ENCODE results near the gene UBE2G2.

DNA sequence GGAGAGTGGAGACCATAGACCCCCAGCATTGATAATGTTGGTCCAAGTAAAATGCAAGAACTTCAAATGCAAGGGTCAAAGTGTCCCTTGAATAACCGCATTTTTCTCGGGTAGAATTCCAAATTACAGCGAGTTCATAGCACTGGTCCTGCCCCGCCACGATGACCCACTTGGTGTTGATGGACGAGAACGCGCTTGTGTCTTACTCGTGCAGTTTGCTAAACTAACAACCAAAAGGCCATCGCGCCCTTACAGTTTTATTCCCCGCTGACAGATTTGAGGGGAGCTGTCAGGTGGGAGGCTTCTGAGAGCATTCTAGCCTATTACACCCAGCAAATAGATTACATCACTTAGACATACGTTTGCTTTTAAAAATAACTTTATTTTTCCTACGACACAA is 72.9 kb downstream of the UBE2G2 start:
- TF ChIP-seq, protein P1, sequence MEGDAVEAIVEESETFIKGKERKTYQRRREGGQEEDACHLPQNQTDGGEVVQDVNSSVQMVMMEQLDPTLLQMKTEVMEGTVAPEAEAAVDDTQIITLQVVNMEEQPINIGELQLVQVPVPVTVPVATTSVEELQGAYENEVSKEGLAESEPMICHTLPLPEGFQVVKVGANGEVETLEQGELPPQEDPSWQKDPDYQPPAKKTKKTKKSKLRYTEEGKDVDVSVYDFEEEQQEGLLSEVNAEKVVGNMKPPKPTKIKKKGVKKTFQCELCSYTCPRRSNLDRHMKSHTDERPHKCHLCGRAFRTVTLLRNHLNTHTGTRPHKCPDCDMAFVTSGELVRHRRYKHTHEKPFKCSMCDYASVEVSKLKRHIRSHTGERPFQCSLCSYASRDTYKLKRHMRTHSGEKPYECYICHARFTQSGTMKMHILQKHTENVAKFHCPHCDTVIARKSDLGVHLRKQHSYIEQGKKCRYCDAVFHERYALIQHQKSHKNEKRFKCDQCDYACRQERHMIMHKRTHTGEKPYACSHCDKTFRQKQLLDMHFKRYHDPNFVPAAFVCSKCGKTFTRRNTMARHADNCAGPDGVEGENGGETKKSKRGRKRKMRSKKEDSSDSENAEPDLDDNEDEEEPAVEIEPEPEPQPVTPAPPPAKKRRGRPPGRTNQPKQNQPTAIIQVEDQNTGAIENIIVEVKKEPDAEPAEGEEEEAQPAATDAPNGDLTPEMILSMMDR (IDR thresholded peaks at IDR 0.05), result no peak
- no peak for TF ChIP-seq POLR2A (IDR thresholded peaks at IDR 0.05)
- TF ChIP-seq EP300 (IDR thresholded peaks at IDR 0.05), result no peak
- TF ChIP-seq POLR2AphosphoS5 (IDR thresholded peaks at IDR 0.05), result no peak

Data from upper lobe of left lung (tissue), 4 donors.